Transverse colon (tissue), 4 donors: ENCODE measurements around the gene MBD5.

Source experiments
- CTCF ChIP-seq, 5 experiments: fragments of 200-600 bp in 3 of 5; fragments of 450-650 bp in 2 of 5; sonication (generic) in 3 of 5; IDR thresholded peaks; 1 replicate in 2 of 5; 2 replicates in 3 of 5; pipeline ENCODE4 v1.5.1; 2016 to 2017; ENCODE audit warnings: antibody characterized with exemption in 5 of 5, inconsistent platforms in 3 of 5, mild to moderate bottlenecking in 2 of 5, moderate library complexity in 1 of 5
- POLR2A ChIP-seq: fragments of 450-650 bp; IDR thresholded peaks from one replicate; pipeline ENCODE4 v1.6.1; 2016; ENCODE audit warnings: antibody characterized with exemption, mild to moderate bottlenecking, moderate library complexity
- POLR2AphosphoS5 ChIP-seq, 3 donors: sonication (generic); formaldehyde crosslinking; IDR thresholded peaks; one replicate each; pipeline ENCODE4 v1.6.1; 2016; ENCODE audit warnings: antibody characterized with exemption in 3 of 3

- no peak for TF ChIP-seq CTCF (IDR thresholded peaks at IDR 0.05)
- no peak for TF ChIP-seq POLR2A
- no peak for TF ChIP-seq POLR2AphosphoS5 (IDR thresholded peaks at IDR 0.05)
These were observed 503.6 kb downstream of the MBD5 start for GRCh38 chr2:148524519-148524919.
